Hepatocyte (in vitro differentiated cells): ENCODE measurements around the gene HAAO. TPM values are rescaled to one million over a fixed set of nuclear protein-coding genes. Genes with fewer than 3 reads are reported as not detected.
A peak's percentile ranks its signal among the peaks of the same experiment; 100 is the strongest.

ENCODE experiments used
- DNase-seq: peaks from one replicate; pipeline ENCODE4 v3.0.0-alpha.2; 2016; ENCODE audit warnings: low spot score
- H2AFZ ChIP-seq: fragments of 200-600 bp; sonication (generic); 2 replicates; pipeline ENCODE4 v1.6.0; 2016; ENCODE audit warnings: antibody characterized with exemption, mild to moderate bottlenecking
- H3K27ac ChIP-seq: fragments of 200-600 bp; sonication (generic); 2 replicates; pipeline ENCODE4 v1.5.1; 2016; ENCODE audit warnings: mild to moderate bottlenecking
- H3K27me3 ChIP-seq: fragments of 200-600 bp; sonication (generic); 2 replicates; pipeline ENCODE4 v1.6.1; 2016
- H3K36me3 ChIP-seq: fragments of 200-600 bp; sonication (generic); replicated peaks from 2 replicates; pipeline ENCODE4 v1.5.1; 2016; ENCODE audit warnings: low read depth; ENCODE audit not compliant: insufficient read depth
- H3K4me1 ChIP-seq: fragments of 200-600 bp; sonication (generic); 2 replicates; pipeline ENCODE4 v1.5.1; 2016; ENCODE audit warnings: mild to moderate bottlenecking, moderate library complexity; ENCODE audit not compliant: insufficient read depth
- H3K4me2 ChIP-seq: fragments of 200-600 bp; sonication (generic); 2 replicates; pipeline ENCODE4 v1.6.0; 2016
- H3K4me3 ChIP-seq: fragments of 200-600 bp; sonication (generic); 2 replicates; pipeline ENCODE4 v1.5.1; 2016; ENCODE audit warnings: mild to moderate bottlenecking
- H3K79me2 ChIP-seq: fragments of 200-600 bp; sonication (generic); 2 replicates; pipeline ENCODE4 v1.6.0; 2017; ENCODE audit warnings: mild to moderate bottlenecking
- H3K9me2 ChIP-seq: fragments of 200-600 bp; sonication (generic); replicated peaks from 2 replicates; pipeline ENCODE4 v1.6.0; 2017; ENCODE audit warnings: mild to moderate bottlenecking; ENCODE audit not compliant: insufficient read depth
- H3K9me3 ChIP-seq: fragments of 200-600 bp; sonication (generic); 2 replicates; pipeline ENCODE4 v1.5.1; 2016; ENCODE audit warnings: low read depth, mild to moderate bottlenecking
- H4K20me1 ChIP-seq: fragments of 200-600 bp; sonication (generic); 2 replicates; pipeline ENCODE4 v1.6.0; 2016; ENCODE audit warnings: mild to moderate bottlenecking; ENCODE audit not compliant: insufficient read depth, poor library complexity, severe bottlenecking
- CTCF ChIP-seq: fragments of 200-600 bp; sonication (generic); IDR thresholded peaks from 2 replicates; pipeline ENCODE4 v1.5.1; 2016; ENCODE audit warnings: antibody characterized with exemption, mild to moderate bottlenecking; ENCODE audit not compliant: poor library complexity
- EZH2 ChIP-seq: fragments of 200-600 bp; sonication (generic); IDR thresholded peaks from 2 replicates; pipeline ENCODE4 v1.6.1; 2016; ENCODE audit warnings: antibody characterized with exemption, mild to moderate bottlenecking, borderline replicate concordance
- EZH2phosphoT487 ChIP-seq: fragments of 200-600 bp; sonication (generic); IDR thresholded peaks from one replicate; pipeline ENCODE4 v1.6.1; 2018; ENCODE audit warnings: antibody characterized with exemption, mild to moderate bottlenecking, low read depth, moderate library complexity; ENCODE audit not compliant: unreplicated experiment, severe bottlenecking
- WGBS: methylation state at CpG from one replicate; pipeline ENCODE4 v1.1.6; 2016; ENCODE audit warnings: low lambda C conversion rate; ENCODE audit errors: missing lambda C conversion rate; 5-methylcytosine and 5-hydroxymethylcytosine counted together
- polyA plus RNA-seq: library from polyadenylated mRNA; unstranded; fragments of >200 nt; fragmentation: Nextera tagmentation; extraction: Ambion mirVana; gene quantifications from 2 replicates; pipeline ENCODE4 v1.2.1, GENCODE V29; 2016
- total RNA-seq: library from RNA; depleted of rRNA; stranded (reverse); fragments of >200 nt; gene quantifications from 2 replicates; pipeline ENCODE4 v1.2.3, GENCODE V29; 2014

HAAO gene
- total and polyA plus RNA-seq, 2 experiments from 2014 or later, result 22.0 to 35.4 TPM

GRCh38 chr2:42795275-42795674 is 2.9 kb upstream of the HAAO start:
- Histone ChIP-seq H3K27ac (peak overlapping the region; percentile 72), H2AFZ (no peak overlapping the region), H3K9me3 (no peaks in the 10 kb centered on the region), H3K79me2 (peaks cover 37% of the 10 kb centered on the region), H3K4me2 (peak overlapping the region; percentile 82), H3K27me3 (no peaks in the 10 kb centered on the region), H3K9me2 (no peaks in the 10 kb centered on the region), H3K4me1 (peaks cover 39% of the 10 kb centered on the region), H3K36me3 (no peaks in the 10 kb centered on the region), H4K20me1 (no peaks in the 10 kb centered on the region), H3K4me3 (no peak overlapping the region)
- no peak for TF ChIP-seq CTCF
- no peak for TF ChIP-seq EZH2phosphoT487
- TF ChIP-seq EZH2, result no peak
- WGBS, result over 99% methylated on average over 6 of the region's 6 CpGs
- no peak for DNase-seq

DNA sequence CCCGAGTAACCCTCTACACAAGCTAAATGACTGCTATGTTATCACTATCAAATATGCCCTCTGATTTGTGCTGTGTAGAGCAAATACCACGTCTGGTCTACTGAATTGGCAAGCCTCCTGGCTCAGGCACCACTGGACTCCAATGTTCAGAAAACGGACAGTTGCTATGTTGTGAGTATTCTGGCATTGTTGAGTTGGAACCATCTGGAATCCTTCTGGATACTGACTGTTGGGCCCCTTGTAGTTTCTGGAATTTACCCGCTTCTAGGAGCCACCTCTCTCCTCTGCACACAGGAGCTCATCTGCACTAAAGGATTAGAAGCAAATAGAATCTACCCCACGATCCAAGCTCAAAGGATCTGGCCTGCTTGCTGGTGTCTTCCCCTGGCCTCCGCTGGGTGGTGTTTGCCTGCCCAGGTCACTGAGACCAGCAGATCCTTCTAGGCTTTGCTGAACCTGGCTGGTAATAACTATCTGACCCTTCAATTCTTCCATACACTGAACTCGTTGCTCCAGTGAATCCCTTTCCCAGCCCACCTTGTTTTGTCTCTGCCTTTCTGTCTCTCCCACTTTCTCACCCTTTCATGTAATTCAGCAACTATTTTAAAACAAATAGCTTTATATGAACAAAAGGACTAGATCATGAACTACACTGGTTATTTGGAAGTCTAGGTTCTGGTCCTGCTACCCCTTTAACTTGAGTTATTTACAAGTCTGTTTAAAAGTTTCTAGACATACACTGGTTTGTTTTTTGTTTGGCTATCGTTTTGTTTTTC is 2.1 kb upstream of the HAAO start:
- H3K4me2 ChIP-seq, result peak overlapping the region; percentile 82
- no peaks in the 10 kb centered on the region for H3K9me3 ChIP-seq
- H3K4me3 ChIP-seq, result no peak overlapping the region

DNA sequence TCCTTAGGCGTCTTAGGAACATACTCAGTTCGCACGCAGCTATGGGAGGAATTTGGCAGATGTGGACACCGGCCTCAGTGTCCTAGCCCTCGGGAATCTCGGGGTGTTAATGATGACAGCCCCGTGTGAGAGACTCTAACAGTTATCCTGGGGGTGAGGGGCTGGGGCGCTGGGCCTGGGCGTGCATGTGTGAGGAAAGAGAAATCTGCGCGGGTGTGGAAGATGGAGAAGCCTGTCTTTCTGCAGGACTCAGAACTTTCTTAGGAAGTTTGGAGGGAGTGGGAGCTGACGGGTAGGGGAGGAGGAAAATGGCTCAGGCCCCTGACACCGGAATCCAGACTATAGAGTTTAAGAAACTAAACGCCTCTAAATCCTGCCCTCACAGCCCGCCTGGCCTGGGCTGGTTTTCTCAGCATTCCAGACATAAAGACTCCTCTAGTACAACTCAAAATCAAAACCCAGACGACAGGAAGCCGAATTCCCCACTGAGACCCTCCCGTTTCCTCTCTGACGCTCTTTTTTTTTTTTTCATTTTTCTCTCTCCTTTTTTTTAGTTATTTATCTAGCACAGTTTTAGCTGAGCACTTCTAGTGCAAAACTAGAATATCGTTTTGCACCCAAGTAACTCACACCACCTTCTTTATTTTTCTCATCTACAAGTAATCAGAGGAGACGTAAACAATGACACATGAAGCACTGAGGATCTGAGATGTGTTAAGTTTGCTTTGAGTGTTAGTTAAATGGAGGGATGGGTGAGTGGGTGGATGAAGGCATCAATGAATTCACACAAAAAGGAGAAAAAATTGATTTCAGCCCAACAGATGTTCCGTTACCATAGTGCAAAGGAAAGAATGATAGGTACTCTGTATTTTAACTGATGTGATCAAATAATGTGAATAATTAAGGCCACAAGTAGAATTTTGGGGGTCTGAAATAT is 1.2 kb upstream of the HAAO start:
- no peaks in the 10 kb centered on the region for H4K20me1 ChIP-seq
- 14% methylated on average over 21 of the region's 22 CpGs for WGBS

More for the DNA sequence above, 2.1 kb upstream of the HAAO start:
- H3K36me3 ChIP-seq, result no peaks in the 10 kb centered on the region
- peaks cover 41% of the 10 kb centered on the region for H3K79me2 ChIP-seq
- H3K9me2 ChIP-seq, result no peaks in the 10 kb centered on the region
- 51% methylated on average over 8 of the region's 8 CpGs for WGBS
- H2AFZ ChIP-seq, result no peak overlapping the region
- DNase-seq, result peak; percentile 64
- no peaks in the 10 kb centered on the region for H4K20me1 ChIP-seq
- peaks cover 39% of the 10 kb centered on the region for H3K4me1 ChIP-seq
- TF ChIP-seq CTCF (peak; percentile 47), EZH2phosphoT487 (no peak), EZH2 (no peak)
- H3K27ac ChIP-seq, result peak overlapping the region; percentile 100
- no peaks in the 10 kb centered on the region for H3K27me3 ChIP-seq

More for the DNA sequence above, 1.2 kb upstream of the HAAO start:
- peaks cover 43% of the 10 kb centered on the region for H3K4me1 ChIP-seq
- peaks cover 41% of the 10 kb centered on the region for H3K79me2 ChIP-seq
- peak; percentile 33 for DNase-seq
- H3K4me2 ChIP-seq, result peak overlapping the region; percentile 82
- no peaks in the 10 kb centered on the region for H3K9me2 ChIP-seq
- H2AFZ ChIP-seq, result peak overlapping the region; percentile 94
- no peak for TF ChIP-seq EZH2phosphoT487
- no peak for TF ChIP-seq CTCF
- TF ChIP-seq EZH2, result no peak
- H3K27me3 ChIP-seq, result no peaks in the 10 kb centered on the region
- H3K9me3 ChIP-seq, result no peaks in the 10 kb centered on the region
- peak overlapping the region; percentile 100 for H3K27ac ChIP-seq
- no peaks in the 10 kb centered on the region for H3K36me3 ChIP-seq
- peak overlapping the region; percentile 47 for H3K4me3 ChIP-seq
